ENCODE results near the gene ABHD12.

The ABHD12 gene

GRCh38 chr20:25257130-25257529 lies 133.5 kb downstream of the ABHD12 start:
- DNase-seq (ENCODE audit: low read depth in 2 of 2): no peak

- DNase-seq (ENCODE audit: low read depth in 2 of 2): no peak
Measured at GRCh38 chr20:25256226-25256859, 134.3 kb downstream of the ABHD12 start.

GRCh38 chr20:25254986-25255680 lies 135.5 kb downstream of the ABHD12 start:
- no peak for DNase-seq (ENCODE audit: low read depth in 2 of 2)

GRCh38 chr20:25254571-25254970 lies 136.1 kb downstream of the ABHD12 start:
- DNase-seq (ENCODE audit: low read depth in 2 of 2): no peak

- DNase-seq (ENCODE audit: low read depth in 2 of 2): no peak
Measured at GRCh38 chr20:25253606-25254275, 136.9 kb downstream of the ABHD12 start.

GRCh38 chr20:25252686-25253421 lies 137.8 kb downstream of the ABHD12 start:
- no peak for DNase-seq (ENCODE audit: low read depth in 2 of 2)

GRCh38 chr20:25252230-25252651 lies 138.4 kb downstream of the ABHD12 start:
- no peak for DNase-seq (ENCODE audit: low read depth in 2 of 2)

- no peak for DNase-seq (ENCODE audit: low read depth in 2 of 2)
Measured at GRCh38 chr20:25251558-25251957, 139.1 kb downstream of the ABHD12 start.

- no peak for DNase-seq (ENCODE audit: low read depth in 2 of 2)
Measured at GRCh38 chr20:25251019-25251418, 139.6 kb downstream of the ABHD12 start.

GRCh38 chr20:25250508-25250907 lies 140.1 kb downstream of the ABHD12 start:
- no peak for DNase-seq (ENCODE audit: low read depth in 2 of 2)

All from fibroblast of skin of left quadriceps (primary cell).